MG63 (cell line): ENCODE data around the gene TNPO1. TPM values are rescaled to one million over a fixed set of nuclear protein-coding genes. Genes with fewer than 3 reads are reported as not detected.
"Not testable (repeated sequence)": the region's sequence is repeated elsewhere in the genome, so short reads cannot be mapped to it uniquely, and the experiment has no call there.

Source experiments
- DNase-seq: peaks from one replicate; pipeline ENCODE4 v3.0.0-alpha.2; 2020
- H3K27me3 ChIP-seq: fragments of 250-450 bp; sonication (Bioruptor Pico); 2 replicates; pipeline ENCODE4 v1.5.1; 2020; ENCODE audit warnings: mild to moderate bottlenecking, moderate library complexity
- H3K36me3 ChIP-seq: fragments of 250-450 bp; sonication (Bioruptor Pico); 2 replicates; pipeline ENCODE4 v1.5.1; 2020; ENCODE audit warnings: mild to moderate bottlenecking, moderate library complexity
- H3K4me3 ChIP-seq: fragments of 250-450 bp; sonication (Bioruptor Pico); 2 replicates; pipeline ENCODE4 v1.5.1; 2020; ENCODE audit warnings: mild to moderate bottlenecking, moderate library complexity
- H3K9me3 ChIP-seq: fragments of 250-450 bp; sonication (Bioruptor Pico); 2 replicates; pipeline ENCODE4 v1.5.1; 2020; ENCODE audit warnings: mild to moderate bottlenecking, moderate library complexity
- total RNA-seq: library from RNA; depleted of rRNA; stranded (reverse); fragments of >200 nt; shearing (Covaris generic); gene quantifications from 2 replicates; pipeline ENCODE4 v1.2.3, GENCODE V29; 2014; ENCODE audit warnings: low replicate concordance; rRNA removed

TNPO1 gene
- 90.5 and 235 TPM in 2 replicates for total RNA-seq

GRCh38 chr5:72816284-72817075, at the start of gene TNPO1:
TNPO1 (plus strand) TSS chr5:72816661; CDS start chr5:72816738, 77 bp downstream.
- Histone ChIP-seq H3K27me3 (no peaks in the 10 kb centered on the region), H3K9me3 (no peaks in the 10 kb centered on the region), H3K36me3 (peaks cover 3% of the 10 kb centered on the region; the same call in 1 of the 2 replicates), H3K4me3 (peak within 1 kb of the TSS; percentile 78)
- DNase-seq = peak; percentile 93

DNA sequence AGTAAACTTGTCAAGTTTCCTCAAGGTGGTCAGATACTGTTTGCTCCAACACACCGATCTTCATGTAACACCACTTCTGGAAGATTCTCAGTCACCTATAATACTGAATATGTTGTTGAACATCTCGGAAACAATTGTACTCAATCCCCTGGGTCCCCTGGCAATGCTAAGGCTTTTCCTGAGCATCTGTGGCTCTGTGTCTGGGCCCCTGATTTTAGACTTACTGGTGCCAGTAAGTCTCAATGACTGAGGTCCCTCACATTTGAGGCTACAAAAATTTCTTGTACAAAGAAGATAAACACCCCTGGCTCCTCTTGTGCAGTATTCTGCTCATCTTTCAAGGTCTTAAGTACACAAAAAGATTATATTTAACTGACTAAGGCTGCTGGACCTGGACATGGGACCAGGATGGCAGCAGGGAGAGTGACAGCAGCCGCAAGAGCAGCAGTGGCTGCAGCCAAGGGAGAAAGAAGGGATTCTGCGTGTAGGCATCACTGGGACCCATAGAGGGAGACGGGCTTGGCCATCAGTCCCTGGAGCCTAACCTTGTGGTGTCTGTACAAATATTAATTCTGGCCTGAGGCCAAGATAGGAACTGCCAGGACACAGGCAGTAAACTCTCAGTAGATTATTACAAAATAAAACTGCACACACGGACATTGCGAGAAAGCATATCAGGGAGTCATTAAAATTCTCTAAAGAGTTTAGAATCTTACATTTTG, 49.0 kb upstream of the TNPO1 start:
- Histone ChIP-seq H3K4me3 (no peak overlapping the region), H3K9me3 (no peaks in the 10 kb centered on the region), H3K27me3 (no peaks in the 10 kb centered on the region), H3K36me3 (no peaks in the 10 kb centered on the region)
- no peak for DNase-seq

DNA sequence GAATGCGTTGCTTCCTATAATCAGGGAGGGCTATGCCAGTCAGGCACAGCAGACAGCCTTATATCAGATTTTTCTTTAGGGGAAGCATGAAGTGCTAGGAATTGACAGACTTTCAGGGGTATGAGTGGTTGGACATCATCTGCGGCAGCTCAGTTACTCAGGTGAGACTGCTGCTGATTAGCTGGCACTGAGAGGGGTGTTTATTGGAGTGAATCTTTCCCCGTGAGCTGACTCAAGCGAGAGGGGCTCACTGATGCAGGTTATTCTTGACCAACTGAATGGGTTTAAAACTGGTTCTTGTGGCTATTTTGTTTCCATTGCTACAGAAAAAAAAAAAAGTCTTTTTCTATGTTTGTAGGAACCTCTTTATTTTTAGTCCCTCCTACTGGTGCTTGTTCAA, 46.2 kb upstream of the TNPO1 start:
- Histone ChIP-seq H3K36me3 (no peaks in the 10 kb centered on the region), H3K27me3 (no peaks in the 10 kb centered on the region), H3K9me3 (no peaks in the 10 kb centered on the region), H3K4me3 (no peak overlapping the region)
- no peak for DNase-seq

- Histone ChIP-seq H3K9me3 (peaks cover 9% of the 10 kb centered on the region; the same call in 1 of the 2 replicates), H3K4me3 (no peak overlapping the region), H3K36me3 (no peaks in the 10 kb centered on the region), H3K27me3 (no peaks in the 10 kb centered on the region)
- no peak for DNase-seq
Observed at GRCh38 chr5:72776684-72777083, 39.8 kb upstream of the TNPO1 start.

- Histone ChIP-seq H3K9me3 (peaks cover 9% of the 10 kb centered on the region; the same call in 1 of the 2 replicates), H3K4me3 (no peak overlapping the region), H3K27me3 (no peaks in the 10 kb centered on the region), H3K36me3 (no peaks in the 10 kb centered on the region)
- no peak for DNase-seq
Observed at GRCh38 chr5:72779520-72779919, 36.9 kb upstream of the TNPO1 start.

DNA sequence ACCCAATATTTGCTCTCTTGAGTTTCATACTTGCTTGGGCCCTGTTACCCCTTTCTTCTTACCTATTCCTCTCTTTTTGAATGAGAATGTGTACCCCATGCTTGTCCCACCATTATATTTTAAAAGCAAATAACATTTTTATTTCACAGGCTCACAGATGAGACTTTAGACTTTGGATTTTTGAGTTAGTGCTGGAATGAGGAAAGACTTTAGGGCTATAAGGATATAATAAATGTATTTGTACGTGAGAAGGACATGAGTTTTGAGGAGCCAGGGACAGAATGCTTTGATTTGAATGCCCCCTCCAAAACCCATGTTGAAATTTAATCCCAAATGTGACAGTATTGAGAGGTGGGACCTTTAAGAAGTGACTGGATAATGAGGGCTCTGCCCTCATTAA, 33.1 kb upstream of the TNPO1 start:
- no peaks in the 10 kb centered on the region for H3K36me3 ChIP-seq
- no peak overlapping the region for H3K4me3 ChIP-seq
- peaks cover 5% of the 10 kb centered on the region; the same call in 1 of the 2 replicates for H3K9me3 ChIP-seq
- H3K27me3 ChIP-seq = no peaks in the 10 kb centered on the region
- no peak for DNase-seq

DNA sequence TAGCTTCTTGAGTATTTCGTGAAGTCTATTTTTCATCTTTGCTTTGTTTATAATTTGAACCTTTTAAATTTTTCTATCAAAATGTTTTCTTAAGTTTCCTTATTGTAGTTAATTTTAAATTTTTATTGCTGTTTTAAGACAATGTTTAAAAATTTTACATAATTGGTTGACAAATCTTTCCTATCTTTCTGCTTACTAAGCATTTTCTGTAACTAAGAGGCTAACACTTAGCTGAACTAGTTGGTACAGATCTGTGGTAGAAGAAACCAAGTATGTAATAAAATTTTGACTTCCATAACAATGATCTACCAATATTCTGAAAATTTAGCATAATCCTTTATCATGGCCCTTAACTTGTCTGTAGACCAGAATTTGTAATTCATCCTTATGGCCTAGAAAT, 32.3 kb upstream of the TNPO1 start:
- no peak for DNase-seq
- Histone ChIP-seq H3K9me3 (no peaks in the 10 kb centered on the region), H3K4me3 (no peak overlapping the region), H3K36me3 (no peaks in the 10 kb centered on the region), H3K27me3 (no peaks in the 10 kb centered on the region)

- Histone ChIP-seq H3K4me3 (no peak overlapping the region), H3K9me3 (no peaks in the 10 kb centered on the region), H3K36me3 (no peaks in the 10 kb centered on the region), H3K27me3 (no peaks in the 10 kb centered on the region)
- DNase-seq = no peak
Observed at GRCh38 chr5:72785801-72786200, 30.7 kb upstream of the TNPO1 start.

DNA sequence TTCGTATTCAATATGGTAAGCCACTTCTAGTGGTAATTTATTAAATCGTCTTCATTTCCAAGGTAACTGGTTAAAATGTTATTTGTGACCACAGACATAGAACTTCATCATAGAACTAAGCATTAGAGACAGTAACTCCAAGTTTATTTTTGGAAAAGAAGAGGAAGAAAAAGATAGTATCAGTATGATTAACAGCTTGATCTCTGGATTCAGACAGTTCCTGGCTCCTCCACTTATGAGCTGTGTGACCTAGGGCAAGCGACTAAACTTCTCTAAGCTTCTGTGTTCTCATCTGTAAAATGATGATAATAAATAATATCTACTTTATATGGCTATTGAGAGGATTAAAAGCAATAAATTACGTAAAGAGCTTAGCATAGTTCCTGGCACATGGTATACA, 29.8 kb upstream of the TNPO1 start:
- Histone ChIP-seq H3K9me3 (no peaks in the 10 kb centered on the region), H3K27me3 (no peaks in the 10 kb centered on the region), H3K4me3 (no peak overlapping the region), H3K36me3 (no peaks in the 10 kb centered on the region)
- DNase-seq = no peak

DNA sequence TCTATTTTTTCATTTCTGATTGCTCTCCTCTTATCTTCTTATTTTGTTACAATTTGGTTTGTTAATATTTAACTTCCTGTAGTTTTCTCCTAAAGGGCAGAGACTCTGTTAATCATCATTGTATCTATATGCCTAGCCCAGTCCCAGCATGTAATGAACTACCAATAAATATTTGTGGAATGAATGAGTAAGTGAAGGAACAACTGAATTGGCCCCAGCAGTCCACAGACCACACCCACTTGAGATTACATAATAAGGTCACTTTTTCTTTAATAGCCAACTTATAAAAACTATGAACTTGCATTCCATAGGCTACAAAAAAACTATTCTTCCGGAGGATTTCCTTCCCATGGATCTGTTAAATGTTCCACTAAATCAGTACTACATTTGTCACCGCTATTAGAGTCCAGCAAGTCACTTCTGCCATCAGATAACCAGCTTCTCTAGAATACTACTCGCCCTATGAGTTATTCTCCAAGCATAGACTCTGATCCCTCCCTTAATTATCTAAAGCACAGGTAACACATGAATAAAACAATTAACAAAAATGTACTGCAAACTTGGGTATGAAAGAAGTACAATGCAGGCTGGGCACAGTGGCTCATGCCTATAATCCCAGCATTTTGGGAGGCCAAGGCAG, 27.5 kb upstream of the TNPO1 start:
- Histone ChIP-seq H3K36me3 (no peaks in the 10 kb centered on the region), H3K9me3 (no peaks in the 10 kb centered on the region), H3K27me3 (no peaks in the 10 kb centered on the region), H3K4me3 (no peak overlapping the region)
- DNase-seq = peak; percentile 31

DNA sequence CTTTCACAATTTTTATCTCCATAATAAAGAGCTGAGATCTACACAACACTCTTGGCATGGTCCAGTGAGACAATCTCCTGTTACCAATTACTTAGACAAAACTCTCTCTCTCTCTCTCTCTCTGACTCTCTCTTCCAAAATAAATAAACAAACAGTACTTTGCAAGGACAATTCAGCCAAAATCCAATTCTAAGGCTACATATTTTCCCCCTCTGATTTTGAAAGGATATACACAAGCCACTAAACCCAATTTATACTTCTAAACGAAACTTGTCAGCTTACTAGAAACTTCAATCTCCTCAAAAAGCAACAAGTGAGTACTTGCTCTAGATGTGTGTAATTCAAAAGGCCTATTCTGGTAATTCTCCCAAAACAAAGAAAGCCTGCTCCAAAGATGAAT, 26.3 kb upstream of the TNPO1 start:
- DNase-seq = peak; percentile 9
- H3K36me3 ChIP-seq = no peaks in the 10 kb centered on the region
- no peaks in the 10 kb centered on the region for H3K9me3 ChIP-seq
- no peak overlapping the region for H3K4me3 ChIP-seq
- H3K27me3 ChIP-seq = no peaks in the 10 kb centered on the region

DNA sequence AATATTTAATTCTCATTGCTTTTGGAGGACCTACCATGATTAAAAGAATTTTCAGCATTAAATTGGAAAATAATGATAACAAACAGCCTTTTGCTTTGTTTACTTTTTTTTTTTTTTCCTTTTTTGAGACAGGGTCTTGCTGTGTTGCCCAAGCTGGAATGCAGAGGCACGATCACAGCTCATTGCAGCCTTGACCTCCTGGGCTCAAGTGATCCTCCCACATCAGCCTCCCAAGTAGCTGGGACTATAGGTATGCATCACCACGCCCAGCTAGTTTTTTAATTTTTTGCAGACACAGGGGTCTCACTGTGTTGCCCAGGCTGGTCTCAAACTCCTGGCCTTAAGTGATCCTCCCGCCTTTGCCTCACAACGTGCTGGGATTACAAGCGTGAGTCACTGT, 23.8 kb upstream of the TNPO1 start:
- not testable (repeated sequence) for H3K4me3 ChIP-seq, H3K9me3 ChIP-seq, H3K36me3 ChIP-seq, DNase-seq, H3K27me3 ChIP-seq

DNA sequence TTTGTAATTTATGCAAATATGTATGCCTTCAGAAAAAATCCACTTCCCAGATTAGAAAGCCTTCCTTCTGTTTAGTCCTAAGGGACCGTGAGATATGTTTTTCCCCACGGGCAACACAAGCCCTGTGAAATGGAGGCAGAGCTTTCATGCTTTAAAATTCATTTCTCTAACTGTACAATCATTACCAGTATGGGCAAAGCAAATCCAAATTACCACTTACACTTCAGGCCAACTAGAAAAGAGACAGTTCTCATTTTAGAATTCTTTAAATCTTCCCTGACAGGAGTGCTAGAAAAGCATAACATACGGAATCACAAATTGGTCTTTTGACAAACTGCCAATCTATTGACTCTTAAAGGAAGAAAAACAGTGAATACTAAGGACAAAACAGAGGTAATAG, 20.5 kb upstream of the TNPO1 start:
- no peak for DNase-seq
- H3K4me3 ChIP-seq = no peak overlapping the region

DNA sequence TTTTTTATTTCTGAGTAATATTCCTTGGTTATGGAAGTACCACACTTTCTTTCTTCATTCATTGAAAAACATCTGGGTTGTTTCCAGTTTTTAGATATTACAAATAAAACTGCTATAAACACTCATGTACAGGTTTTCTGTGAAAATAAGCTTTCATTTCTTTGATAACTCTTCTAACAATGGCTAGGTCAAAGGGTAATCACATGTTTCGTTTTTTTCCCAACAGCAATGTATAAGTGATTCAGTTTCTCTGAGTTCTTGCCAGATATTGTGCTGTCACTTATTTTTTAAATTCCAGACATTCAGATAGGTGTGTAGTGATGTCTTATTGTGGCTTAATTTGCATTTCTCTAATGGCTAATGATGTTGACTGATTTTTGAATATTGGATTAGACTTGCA, 16.7 kb upstream of the TNPO1 start:
- no peaks in the 10 kb centered on the region for H3K27me3 ChIP-seq
- H3K36me3 ChIP-seq = no peaks in the 10 kb centered on the region
- no peak for DNase-seq
- H3K9me3 ChIP-seq = no peaks in the 10 kb centered on the region
- H3K4me3 ChIP-seq = no peak overlapping the region

More for the DNA sequence above, 20.5 kb upstream of the TNPO1 start:
- no peaks in the 10 kb centered on the region for H3K27me3 ChIP-seq
- H3K9me3 ChIP-seq = no peaks in the 10 kb centered on the region
- H3K36me3 ChIP-seq = no peaks in the 10 kb centered on the region

- H3K27me3 ChIP-seq, H3K9me3 ChIP-seq, DNase-seq, H3K4me3 ChIP-seq, H3K36me3 ChIP-seq: not testable (repeated sequence)
Observed at GRCh38 chr5:72808637-72809036, 7.8 kb upstream of the TNPO1 start.

DNA sequence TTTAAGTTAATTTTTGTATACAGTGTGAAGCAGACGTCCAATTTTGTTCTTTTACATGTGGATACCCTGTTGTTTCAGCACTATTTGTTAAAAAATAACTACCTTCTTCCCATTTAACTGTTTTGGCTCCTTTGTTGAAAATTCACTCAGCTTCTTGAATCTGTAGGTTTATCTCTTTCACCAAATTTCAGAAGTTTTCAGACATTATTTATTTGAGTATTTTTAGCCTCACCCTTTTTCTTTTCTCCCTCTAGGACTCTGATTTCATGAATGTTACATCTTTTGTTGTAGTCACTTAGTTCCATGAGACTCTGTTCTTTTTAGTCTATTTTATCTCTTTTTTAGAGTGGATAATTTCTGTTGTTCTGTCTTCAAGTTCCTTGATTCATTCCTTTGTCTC, 4.6 kb upstream of the TNPO1 start:
- no peaks in the 10 kb centered on the region for H3K9me3 ChIP-seq
- no peaks in the 10 kb centered on the region for H3K36me3 ChIP-seq
- DNase-seq = no peak
- no peaks in the 10 kb centered on the region for H3K27me3 ChIP-seq
- H3K4me3 ChIP-seq = no peak overlapping the region

- Histone ChIP-seq H3K9me3 (no peaks in the 10 kb centered on the region), H3K4me3 (no peak overlapping the region), H3K36me3 (no peaks in the 10 kb centered on the region), H3K27me3 (no peaks in the 10 kb centered on the region)
- no peak for DNase-seq
Observed at GRCh38 chr5:72812488-72812887, 4.0 kb upstream of the TNPO1 start.
